ENCODE data around the gene LRRC25. TPM values are rescaled to one million over a fixed set of nuclear protein-coding genes. Genes with fewer than 3 reads are reported as not detected.

LRRC25 gene
- total RNA-seq, 1 donor from 2014 or later, result not detected

- no peak for DNase-seq (ENCODE audit: low read depth)
These were observed 49.3 kb downstream of the LRRC25 start for GRCh38 chr19:18348171-18348570.

DNA sequence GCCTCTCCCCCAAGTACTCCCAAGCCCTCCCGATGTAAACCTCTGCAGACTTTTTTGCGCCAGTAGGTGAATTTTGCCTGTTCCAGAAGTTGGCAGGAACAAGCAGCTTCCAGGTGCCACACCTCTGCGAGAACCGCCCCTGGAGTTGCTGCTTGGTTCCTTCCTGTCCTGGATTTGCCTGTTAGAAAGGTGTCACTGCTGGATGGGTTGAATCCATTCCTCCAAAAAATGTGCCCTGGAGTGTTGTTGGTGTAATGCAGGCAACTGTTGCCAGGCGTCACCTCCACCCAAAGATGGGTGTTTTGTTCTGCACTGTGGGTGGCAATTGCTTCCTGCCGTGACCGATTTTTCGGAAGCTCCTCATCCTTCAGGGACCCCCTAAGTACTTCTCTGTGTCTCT is 51.3 kb downstream of the LRRC25 start:
- DNase-seq (ENCODE audit: low read depth), result no peak

DNA sequence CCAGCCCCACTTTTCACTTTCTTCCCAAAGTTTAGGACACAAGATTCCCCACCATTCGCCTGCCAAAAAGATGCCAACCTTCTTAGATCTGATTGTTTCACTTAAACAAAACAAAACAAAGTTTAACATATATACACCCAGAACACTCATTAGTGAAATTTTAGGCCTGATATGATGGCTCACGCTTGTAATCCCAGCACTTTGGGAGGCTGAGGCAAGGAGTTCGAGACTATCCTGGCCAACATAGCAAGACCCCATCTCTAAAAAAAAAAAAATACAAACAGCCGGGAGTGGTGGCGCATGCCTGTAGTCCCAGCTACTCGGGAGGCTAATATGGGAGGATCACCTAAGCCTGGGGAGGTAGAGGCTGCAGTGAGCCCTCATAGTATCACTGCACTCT is 52.1 kb downstream of the LRRC25 start:
- DNase-seq (ENCODE audit: low read depth), result no peak

GRCh38 chr19:18344582-18344950 is 52.9 kb downstream of the LRRC25 start:
- DNase-seq (ENCODE audit: low read depth), result no peak

GRCh38 chr19:18342090-18342632 is 55.3 kb downstream of the LRRC25 start:
- DNase-seq (ENCODE audit: low read depth), result no peak

Other genes starting within 250 kb of the LRRC25 start
- gene PIK3R2, start 244.5 kb downstream of the LRRC25 start, total RNA-seq, result 15.8 and 56.9 TPM in 2 replicates
- 20.8 and 25.1 TPM in 2 replicates for gene IFI30, start 223.8 kb downstream of the LRRC25 start, total RNA-seq
- 12.3 and 57.1 TPM in 2 replicates for gene MPV17L2, start 204.4 kb downstream of the LRRC25 start, total RNA-seq
- 0.35 and 0.80 TPM in 2 replicates for gene RAB3A, start 193.6 kb downstream of the LRRC25 start, total RNA-seq
- gene PDE4C, start 171.2 kb downstream of the LRRC25 start, total RNA-seq, result under 0.01 and 0.20 TPM in 2 replicates
- 0.50 TPM in 1 of 2 replicates, not detected in the other for gene IQCN, start 123.2 kb downstream of the LRRC25 start, total RNA-seq
- gene JUND, start 116.0 kb downstream of the LRRC25 start, total RNA-seq, result 140 and 234 TPM in 2 replicates
- 115 and 223 TPM in 2 replicates for gene LSM4, start 74.5 kb downstream of the LRRC25 start, total RNA-seq
- 24.0 and 33.2 TPM in 2 replicates for gene PGPEP1, start 57.0 kb downstream of the LRRC25 start, total RNA-seq
- gene GDF15, start 11.5 kb downstream of the LRRC25 start, total RNA-seq, result 108 and 190 TPM in 2 replicates
- gene SSBP4, start 21.8 kb upstream of the LRRC25 start, total RNA-seq, result 40.5 and 49.3 TPM in 2 replicates
- gene ISYNA1, start 40.5 kb upstream of the LRRC25 start, total RNA-seq, result 37.5 and 69.9 TPM in 2 replicates
- 7.5 and 13.3 TPM in 2 replicates for gene ELL, start 124.4 kb upstream of the LRRC25 start, total RNA-seq
- 215 and 278 TPM in 2 replicates for gene FKBP8, start 146.0 kb upstream of the LRRC25 start, total RNA-seq
- gene KXD1, start 160.2 kb upstream of the LRRC25 start, total RNA-seq, result 47.6 and 76.4 TPM in 2 replicates
- gene UBA52, start 174.2 kb upstream of the LRRC25 start, total RNA-seq, result 485 and 589 TPM in 2 replicates
- gene REX1BD, start 191.2 kb upstream of the LRRC25 start, total RNA-seq, result 30.2 and 62.2 TPM in 2 replicates
- gene CRLF1, start 209.2 kb upstream of the LRRC25 start, total RNA-seq, result 0.30 TPM in 1 of 2 replicates, not detected in the other
- 0.40 TPM in 1 of 2 replicates, not detected in the other for gene TMEM59L, start 215.2 kb upstream of the LRRC25 start, total RNA-seq
- gene KLHL26, start 239.4 kb upstream of the LRRC25 start, total RNA-seq, result 2.3 and 13.9 TPM in 2 replicates

Measured in renal cortical epithelial cell (primary cell).